Tibial nerve (tissue), 4 donors: ENCODE data around the gene DNASE1L3.

Experiments
- CTCF ChIP-seq, 5 experiments: fragments of 200-600 bp in 3 of 5; fragments of 450-650 bp in 2 of 5; sonication (generic) in 3 of 5; IDR thresholded peaks; one replicate each; pipeline ENCODE4 v1.5.1; 2016 to 2019; ENCODE audit warnings: antibody characterized with exemption in 5 of 5, mild to moderate bottlenecking in 3 of 5, moderate library complexity in 2 of 5
- EP300 ChIP-seq, 2 donors: sonication (generic); formaldehyde crosslinking; IDR thresholded peaks; one replicate each; pipeline ENCODE4 v1.6.1; 2017; ENCODE audit warnings: antibody characterized with exemption in 2 of 2, mild to moderate bottlenecking in 1 of 2
- POLR2A ChIP-seq, 2 donors: fragments of 450-650 bp; IDR thresholded peaks; one replicate each; pipeline ENCODE4 v1.6.1; 2017; ENCODE audit warnings: antibody characterized with exemption in 2 of 2, mild to moderate bottlenecking in 2 of 2, moderate library complexity in 2 of 2

GRCh38 chr3:58216496-58217195 is 5.9 kb upstream of the DNASE1L3 start:
- TF ChIP-seq CTCF (IDR thresholded peaks at IDR 0.05), result no peak
- TF ChIP-seq POLR2A (IDR thresholded peaks at IDR 0.05), result no peak
- no peak for TF ChIP-seq EP300 (IDR thresholded peaks at IDR 0.05)
